ENCODE results near the gene DUS1L.
A peak's percentile ranks its signal among the peaks of the same experiment; 100 is the strongest.

Gene DUS1L

GRCh38 chr17:82073446-82073845 lies 7.8 kb upstream of the DUS1L start:
- Histone ChIP-seq H3K4me1 (ENCODE audit: insufficient read depth, low read length) (no peaks in the 10 kb centered on the region), H3K27ac (ENCODE audit: low read length) (no peak overlapping the region), H3K4me3 (ENCODE audit: low read depth in 1 of 2, low read length in 2 of 2) (no peak overlapping the region), H4K20me1 (ENCODE audit: insufficient read depth, low read length) (peaks cover 18% of the 10 kb centered on the region), H3K4me2 (ENCODE audit: insufficient read depth, low read length) (no peak overlapping the region), H3K36me3 (ENCODE audit: insufficient read depth, low read length) (peaks cover 8% of the 10 kb centered on the region), H3K9me3 (ENCODE audit: insufficient read depth, low read length, severe bottlenecking) (no peaks in the 10 kb centered on the region), H2AFZ (ENCODE audit: low read depth, low read length) (no peak overlapping the region), H3K79me2 (ENCODE audit: insufficient read depth, low read length) (no peaks in the 10 kb centered on the region), H3K27me3 (ENCODE audit: insufficient read depth, low read length, poor library complexity) (no peaks in the 10 kb centered on the region), H3K9ac (ENCODE audit: low read depth, low read length) (no peak overlapping the region)
- DNase-seq = no peak
- TF ChIP-seq EZH2 (IDR thresholded peaks at IDR 0.05; ENCODE audit: borderline replicate concordance, low read depth, low read length, severe bottlenecking) (no peak), CTCF (IDR thresholded peaks at IDR 0.05; ENCODE audit: borderline replicate concordance, extremely low read depth, low read length, poor library complexity, severe bottlenecking) (no peak)
- no peak for ATAC-seq (ENCODE audit: insufficient read depth, low read depth)

DNA sequence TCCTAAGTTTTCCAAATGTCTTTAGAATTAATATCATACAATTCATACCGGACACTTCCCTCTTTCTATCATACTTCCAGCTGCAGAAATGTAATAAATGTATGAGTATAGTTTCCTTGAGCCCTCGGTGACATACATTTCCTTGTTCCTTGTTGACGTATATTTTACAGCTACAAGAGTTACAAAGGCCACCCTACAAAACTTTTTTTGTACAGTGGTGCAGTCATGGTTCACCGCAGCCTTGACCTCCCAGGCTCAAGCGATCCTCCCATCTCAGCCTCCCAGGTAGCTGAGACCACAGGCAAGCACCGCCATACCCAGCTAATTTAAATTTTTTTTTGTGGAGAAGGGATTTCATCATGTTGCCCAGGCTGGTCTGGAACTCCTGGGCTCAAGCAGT lies 7.2 kb upstream of the DUS1L start:
- Histone ChIP-seq H3K9me3 (ENCODE audit: insufficient read depth, low read length, severe bottlenecking) (no peaks in the 10 kb centered on the region), H4K20me1 (ENCODE audit: insufficient read depth, low read length) (peaks cover 15% of the 10 kb centered on the region), H3K4me2 (ENCODE audit: insufficient read depth, low read length) (no peak overlapping the region), H3K4me1 (ENCODE audit: insufficient read depth, low read length) (no peaks in the 10 kb centered on the region), H3K4me3 (ENCODE audit: low read depth in 1 of 2, low read length in 2 of 2) (no peak overlapping the region), H3K9ac (ENCODE audit: low read depth, low read length) (no peak overlapping the region), H3K79me2 (ENCODE audit: insufficient read depth, low read length) (no peaks in the 10 kb centered on the region), H3K27me3 (ENCODE audit: insufficient read depth, low read length, poor library complexity) (no peaks in the 10 kb centered on the region), H2AFZ (ENCODE audit: low read depth, low read length) (no peak overlapping the region), H3K36me3 (ENCODE audit: insufficient read depth, low read length) (peaks cover 2% of the 10 kb centered on the region), H3K27ac (ENCODE audit: low read length) (no peak overlapping the region)
- TF ChIP-seq CTCF (IDR thresholded peaks at IDR 0.05; ENCODE audit: borderline replicate concordance, extremely low read depth, low read length, poor library complexity, severe bottlenecking) (no peak), EZH2 (IDR thresholded peaks at IDR 0.05; ENCODE audit: borderline replicate concordance, low read depth, low read length, severe bottlenecking) (no peak)
- DNase-seq (no peak), ATAC-seq (ENCODE audit: insufficient read depth, low read depth) (no peak)

GRCh38 chr17:82070611-82071010 lies 5.0 kb upstream of the DUS1L start:
- H3K4me3 ChIP-seq (ENCODE audit: low read depth in 1 of 2, low read length in 2 of 2) = no peak overlapping the region
- DNase-seq (no peak), ATAC-seq (ENCODE audit: insufficient read depth, low read depth) (no peak)
- no peak for TF ChIP-seq CTCF (IDR thresholded peaks at IDR 0.05; ENCODE audit: borderline replicate concordance, extremely low read depth, low read length, poor library complexity, severe bottlenecking)
- H3K79me2 ChIP-seq (ENCODE audit: insufficient read depth, low read length) = peaks cover 9% of the 10 kb centered on the region; the same call in 1 of the 2 replicates
- no peak overlapping the region for H3K9ac ChIP-seq (ENCODE audit: low read depth, low read length)
- H3K4me1 ChIP-seq (ENCODE audit: insufficient read depth, low read length) = peaks cover 11% of the 10 kb centered on the region
- H4K20me1 ChIP-seq (ENCODE audit: insufficient read depth, low read length) = no peaks in the 10 kb centered on the region
- H3K27ac ChIP-seq (ENCODE audit: low read length) = no peak overlapping the region
- H3K9me3 ChIP-seq (ENCODE audit: insufficient read depth, low read length, severe bottlenecking) = no peaks in the 10 kb centered on the region
- no peak overlapping the region for H3K4me2 ChIP-seq (ENCODE audit: insufficient read depth, low read length)
- no peak overlapping the region for H2AFZ ChIP-seq (ENCODE audit: low read depth, low read length)
- H3K36me3 ChIP-seq (ENCODE audit: insufficient read depth, low read length) = no peaks in the 10 kb centered on the region
- H3K27me3 ChIP-seq (ENCODE audit: insufficient read depth, low read length, poor library complexity) = no peaks in the 10 kb centered on the region

GRCh38 chr17:82065193-82065637 lies 389 bp downstream of the DUS1L start:
- Histone ChIP-seq H3K79me2 (ENCODE audit: insufficient read depth, low read length) (peaks cover 33% of the 10 kb centered on the region), H3K9ac (ENCODE audit: low read depth, low read length) (peak overlapping the region; percentile 87), H3K9me3 (ENCODE audit: insufficient read depth, low read length, severe bottlenecking) (no peaks in the 10 kb centered on the region), H3K4me2 (ENCODE audit: insufficient read depth, low read length) (peak overlapping the region; percentile 100), H3K27ac (ENCODE audit: low read length) (peak overlapping the region; percentile 77), H3K36me3 (ENCODE audit: insufficient read depth, low read length) (peaks cover 46% of the 10 kb centered on the region), H3K27me3 (ENCODE audit: insufficient read depth, low read length, poor library complexity) (no peaks in the 10 kb centered on the region), H2AFZ (ENCODE audit: low read depth, low read length) (peak overlapping the region; percentile 81), H3K4me1 (ENCODE audit: insufficient read depth, low read length) (peaks cover 43% of the 10 kb centered on the region), H3K4me3 (ENCODE audit: low read depth in 1 of 2, low read length in 2 of 2) (peak overlapping the region; percentile 75 to 97), H4K20me1 (ENCODE audit: insufficient read depth, low read length) (peaks cover 34% of the 10 kb centered on the region)
- ATAC-seq (ENCODE audit: insufficient read depth, low read depth) = peak; percentile 27; the same call in 2 of the 3 replicates
- peak; percentile 35 for DNase-seq
- TF ChIP-seq CTCF (IDR thresholded peaks at IDR 0.05; ENCODE audit: borderline replicate concordance, extremely low read depth, low read length, poor library complexity, severe bottlenecking) (no peak), EZH2 (IDR thresholded peaks at IDR 0.05; ENCODE audit: borderline replicate concordance, low read depth, low read length, severe bottlenecking) (no peak)

Measured in DND-41 (cell line).